ENCODE results near the gene KIF26A.

The KIF26A gene

GRCh38 chr14:104138098-104138717, at the start of gene KIF26A:
TSS of gene KIF26A (plus strand) at chr14:104138587. CDS start at chr14:104138723, 136 bp downstream.
- DNase-seq (ENCODE audit: low spot score): peak; percentile 96

- no peak for DNase-seq (ENCODE audit: low spot score)
Observed at GRCh38 chr14:104090071-104090748, 48.2 kb upstream of the KIF26A start.

GRCh38 chr14:104091061-104091926, 47.1 kb upstream of the KIF26A start:
- no peak for DNase-seq (ENCODE audit: low spot score)

GRCh38 chr14:104091927-104092771, 46.2 kb upstream of the KIF26A start:
- DNase-seq (ENCODE audit: low spot score): no peak

GRCh38 chr14:104092931-104093365, 45.4 kb upstream of the KIF26A start:
- no peak for DNase-seq (ENCODE audit: low spot score)

GRCh38 chr14:104093366-104094055, 44.9 kb upstream of the KIF26A start:
- DNase-seq (ENCODE audit: low spot score): no peak

- DNase-seq (ENCODE audit: low spot score): no peak
Observed at GRCh38 chr14:104094056-104094708, 44.2 kb upstream of the KIF26A start.

- peak; percentile 93 for DNase-seq (ENCODE audit: low spot score)
Observed at GRCh38 chr14:104094709-104095425, 43.5 kb upstream of the KIF26A start.

GRCh38 chr14:104095426-104096310, 42.7 kb upstream of the KIF26A start:
- DNase-seq (ENCODE audit: low spot score): no peak

GRCh38 chr14:104096318-104096717, 42.1 kb upstream of the KIF26A start:
- no peak for DNase-seq (ENCODE audit: low spot score)

- no peak for DNase-seq (ENCODE audit: low spot score)
Observed at GRCh38 chr14:104096751-104097700, 41.4 kb upstream of the KIF26A start.

- no peak for DNase-seq (ENCODE audit: low spot score)
Observed at GRCh38 chr14:104098272-104099095, 39.9 kb upstream of the KIF26A start.

- DNase-seq (ENCODE audit: low spot score): no peak
Observed at GRCh38 chr14:104099096-104100041, 39.0 kb upstream of the KIF26A start.

GRCh38 chr14:104100171-104101085, 38.0 kb upstream of the KIF26A start:
- DNase-seq (ENCODE audit: low spot score): no peak
